Cardiac muscle cell (in vitro differentiated cells and primary cell): ENCODE measurements around the gene ALDOC. TPM values are rescaled to one million over a fixed set of nuclear protein-coding genes. Genes with fewer than 3 reads are reported as not detected.
"Not testable (repeated sequence)": the region's sequence is repeated elsewhere in the genome, so short reads cannot be mapped to it uniquely, and the experiment has no call there.

Experiments
- DNase-seq, 2 donors: peaks; one replicate each; pipeline versions ENCODE4 v3.0.0 to v3.0.0-alpha.2; 2010 to 2017; ENCODE audit warnings: low read depth in 1 of 2, low spot score in 1 of 2
- H3K27ac ChIP-seq: fragments of 200-600 bp; sonication (generic); 2 replicates; pipeline ENCODE4 v1.5.1; 2016
- H3K27me3 ChIP-seq: fragments of 200-600 bp; sonication (generic); 2 replicates; pipeline ENCODE4 v1.6.0; 2016; ENCODE audit warnings: control low read depth
- H3K36me3 ChIP-seq: fragments of 200-600 bp; sonication (generic); 2 replicates; pipeline ENCODE4 v1.5.1; 2016; ENCODE audit warnings: control low read depth
- H3K4me1 ChIP-seq: fragments of 200-600 bp; sonication (generic); 2 replicates; pipeline ENCODE4 v1.8.1; 2017; ENCODE audit warnings: low read depth, mild to moderate bottlenecking, mixed run types
- H3K4me3 ChIP-seq: fragments of 200-600 bp; sonication (generic); 2 replicates; pipeline ENCODE4 v1.5.1; 2016; ENCODE audit warnings: mild to moderate bottlenecking
- H3K9me3 ChIP-seq: fragments of 200-600 bp; sonication (generic); 2 replicates; pipeline ENCODE4 v1.5.1; 2017; ENCODE audit warnings: low read depth, mild to moderate bottlenecking, control low read depth
- CTCF ChIP-seq: IDR thresholded peaks from 2 replicates; pipeline ENCODE4 v1.5.1; 2012; ENCODE audit warnings: low read depth, mild to moderate bottlenecking, low read length
- polyA plus RNA-seq: library from polyadenylated mRNA; unstranded; fragments of >200 nt; fragmentation: Nextera tagmentation; extraction: Ambion mirVana; gene quantifications from 2 replicates; pipeline ENCODE4 v1.2.1, GENCODE V29; 2016
- total RNA-seq: library from RNA; depleted of rRNA; stranded (reverse); fragments of >200 nt; gene quantifications from 2 replicates; pipeline ENCODE4 v1.2.3, GENCODE V29; 2016

The ALDOC gene
- total and polyA plus RNA-seq, 2 experiments from 2014 or later, result 177 to 183 TPM

- H3K27ac ChIP-seq, result no peak overlapping the region
- no peak overlapping the region for H3K4me3 ChIP-seq
- H3K36me3 ChIP-seq, result peaks cover 32% of the 10 kb centered on the region
- H3K4me1 ChIP-seq, result no peaks in the 10 kb centered on the region
- no peak for DNase-seq
- no peak for TF ChIP-seq CTCF
- H3K9me3 ChIP-seq, result no peaks in the 10 kb centered on the region
- H3K27me3 ChIP-seq, result no peaks in the 10 kb centered on the region
Measured at GRCh38 chr17:28612531-28612930, 35.8 kb upstream of the ALDOC start.

- Histone ChIP-seq H3K4me3 (no peak overlapping the region), H3K4me1 (no peaks in the 10 kb centered on the region), H3K36me3 (peaks cover 10% of the 10 kb centered on the region), H3K9me3 (no peaks in the 10 kb centered on the region), H3K27me3 (no peaks in the 10 kb centered on the region), H3K27ac (no peak overlapping the region)
- no peak for DNase-seq
- no peak for TF ChIP-seq CTCF
Measured at GRCh38 chr17:28610376-28610775, 33.7 kb upstream of the ALDOC start.

- H3K4me3 ChIP-seq, H3K36me3 ChIP-seq, H3K9me3 ChIP-seq, DNase-seq, H3K4me1 ChIP-seq, H3K27ac ChIP-seq, H3K27me3 ChIP-seq: not testable (repeated sequence)
Measured at GRCh38 chr17:28604031-28604430, 27.3 kb upstream of the ALDOC start.

DNA sequence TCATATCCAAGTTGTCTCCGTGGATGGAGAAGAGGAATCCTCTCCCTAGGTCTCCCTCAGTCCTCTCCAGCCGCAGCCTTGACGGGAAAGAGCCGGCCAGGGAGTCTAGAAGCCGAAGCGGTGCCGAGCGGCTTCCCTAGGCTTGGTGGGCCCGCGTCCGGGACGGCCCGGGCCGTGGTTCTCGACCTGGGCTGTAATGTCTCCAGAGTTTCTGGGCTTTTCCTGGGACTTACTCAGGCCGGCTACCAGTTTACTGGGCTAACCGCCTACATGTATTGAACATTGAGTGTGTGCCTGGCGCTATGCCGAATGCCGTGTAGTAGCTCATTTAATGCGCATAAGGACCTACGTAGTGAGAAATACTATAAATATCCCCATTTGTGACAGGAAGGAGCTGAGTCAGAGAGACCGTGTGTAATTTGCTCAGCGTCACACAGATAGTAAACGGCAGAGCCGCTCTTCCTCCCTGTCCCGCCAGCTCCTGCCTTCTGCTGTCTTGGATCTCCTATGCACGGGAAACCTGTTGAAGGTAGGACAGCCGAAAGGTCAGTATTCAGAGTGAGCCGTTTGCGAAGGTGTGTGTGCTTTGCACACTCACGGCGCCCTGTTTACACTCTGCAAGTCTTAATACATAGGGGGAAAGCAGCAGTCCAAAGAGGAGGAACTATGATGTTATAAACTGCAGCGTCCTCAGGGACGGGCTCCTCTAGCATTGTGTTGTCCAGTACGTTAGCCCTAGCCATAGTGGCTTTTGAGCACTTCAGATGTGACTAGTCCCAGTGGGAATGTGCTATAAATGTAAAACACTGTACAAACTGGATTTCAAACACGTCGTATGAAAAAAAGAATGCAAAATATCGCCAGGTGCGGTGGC, 22.9 kb upstream of the ALDOC start:
- Histone ChIP-seq H3K36me3 (no peaks in the 10 kb centered on the region), H3K4me3 (peak overlapping the region; percentile 46), H3K4me1 (no peaks in the 10 kb centered on the region), H3K27me3 (no peaks in the 10 kb centered on the region), H3K27ac (peak overlapping the region; percentile 27), H3K9me3 (no peaks in the 10 kb centered on the region)
- TF ChIP-seq CTCF, result no peak
- peak in 1 of 2 donors; percentile 84 for DNase-seq

GRCh38 chr17:28598799-28599310, 22.2 kb upstream of the ALDOC start, which contains the start of gene SPAG5:
Gene SPAG5 (minus strand): TSS chr17:28599025. CDS start chr17:28598946, 79 bp downstream.
- Histone ChIP-seq H3K4me3 (peak within 1 kb of the TSS; percentile 46), H3K27ac (peak within 1 kb of the TSS; percentile 27), H3K4me1 (no peaks in the 10 kb centered on the region), H3K9me3 (no peaks in the 10 kb centered on the region), H3K36me3 (no peaks in the 10 kb centered on the region), H3K27me3 (no peaks in the 10 kb centered on the region)
- no peak for TF ChIP-seq CTCF
- DNase-seq, result peak; percentile 93 to 96

- Histone ChIP-seq H3K4me3 (peak overlapping the region; percentile 46), H3K27ac (no peak overlapping the region), H3K4me1 (no peaks in the 10 kb centered on the region), H3K9me3 (no peaks in the 10 kb centered on the region), H3K27me3 (no peaks in the 10 kb centered on the region), H3K36me3 (no peaks in the 10 kb centered on the region)
- DNase-seq, result no peak
- no peak for TF ChIP-seq CTCF
Measured at GRCh38 chr17:28598389-28598788, 21.7 kb upstream of the ALDOC start.
